A549 (cell line): Measurements from ENCODE around the gene TRAPPC6A. TPM values are rescaled to one million over a fixed set of nuclear protein-coding genes. Genes with fewer than 3 reads are reported as not detected.

Source experiments
- ATAC-seq, 2 experiments: fragments of 200-7000 bp in 1 of 2; fragments of >200 bp in 1 of 2; cut with Nextera tagmentation in 1 of 2; cut with Tn5 transposase in 1 of 2; 3 replicates each; pipeline versions ENCODE4 v1.8.0 to v1.9.1; 2018 to 2020; ENCODE audit warnings: mild to moderate bottlenecking in 1 of 2, moderate library complexity in 1 of 2
- CTCF ChIA-PET: fragments of 300-600 bp; sonication (Branson Sonifier 250); formaldehyde crosslinking; extraction: SDS; loops from one replicate; lab custom pipeline; 2021; ENCODE audit warnings: antibody characterized with exemption, inconsistent platforms; lab: Yijun Ruan, JAX
- POLR2A ChIA-PET: fragments of 350-600 bp; formaldehyde crosslinking; extraction: SDS; loops from one replicate; lab custom pipeline; 2021; ENCODE audit warnings: antibody characterized with exemption, inconsistent platforms; lab: Yijun Ruan, JAX
- DNase-seq, 2 experiments: peaks; one replicate each; pipeline versions ENCODE4 v3.0.0 to v3.0.0-alpha.2; 2011 to 2016; ENCODE audit warnings: low read depth in 1 of 2, low spot score in 1 of 2
- FAIRE-seq: peaks from 2 replicates; lab custom pipeline; 2011; peaks lifted over from hg19 to GRCh38; lab: Jason Lieb, UNC
- H3K27ac ChIP-seq, 2 experiments: fragments of >200 bp; sonication (Bioruptor Twin); formaldehyde crosslinking; 3 replicates each; pipeline ENCODE4 v1.5.1; 2016 to 2017
- H3K4me1 ChIP-seq: fragments of >200 bp; sonication (Bioruptor Twin); formaldehyde crosslinking; 3 replicates; pipeline ENCODE4 v1.6.1; 2016
- H3K4me2 ChIP-seq: fragments of >200 bp; sonication (Bioruptor Twin); formaldehyde crosslinking; 3 replicates; pipeline ENCODE4 v1.6.1; 2016
- H3K4me3 ChIP-seq: fragments of >200 bp; sonication (Bioruptor Twin); formaldehyde crosslinking; 3 replicates; pipeline ENCODE4 v1.5.1; 2016
- H3K9me3 ChIP-seq: fragments of >200 bp; sonication (Bioruptor Twin); formaldehyde crosslinking; 3 replicates; pipeline ENCODE4 v1.6.1; 2016
- CHD2 ChIP-seq: fragments of 150-350 bp; IDR thresholded peaks from 2 replicates; pipeline ENCODE4 v1.6.1; 2014; ENCODE audit warnings: low read length; ENCODE audit not compliant: partially characterized antibody
- CTCF ChIP-seq: fragments of >200 bp; sonication (Bioruptor Twin); formaldehyde crosslinking; IDR thresholded peaks from 3 replicates; pipeline ENCODE4 v1.5.1; 2016
- PHF8 ChIP-seq: fragments of 200-600 bp; sonication (generic); IDR thresholded peaks from 2 replicates; pipeline ENCODE4 v1.6.1; 2016; ENCODE audit warnings: low read depth, mild to moderate bottlenecking, antibody characterized with exemption, moderate library complexity, borderline replicate concordance
- WGBS: methylation state at CpG from one replicate; pipeline ENCODE4 v1.1.6; 2017; ENCODE audit errors: missing lambda C conversion rate; 5-methylcytosine and 5-hydroxymethylcytosine counted together
- polyA plus RNA-seq, 4 experiments: library from polyadenylated mRNA; depleted of rRNA in 3 of 4; stranded (reverse); fragments of >200 nt; fragmentation: RNase III in 1 of 4; extraction: RNeasy Plus Mini Kit Qiagen cat#74134 plus additional on column Dnase treatment in 1 of 4; gene quantifications; 2 replicates in 3 of 4; 3 replicates in 1 of 4; pipeline ENCODE4 v1.2.3, GENCODE V29; 2011 to 2017

The TRAPPC6A gene
- polyA plus RNA-seq, 2 of the 4 experiments (the other 2 are of a cell fraction), result 28.5 to 29.8 TPM

GRCh38 chr19:45113628-45114027, 64.4 kb downstream of the TRAPPC6A start:
- ChIA-PET CTCF (interaction anchor here (0.6 to 3.7 kb wide), 7 partner anchors 12 to 204 kb away, joined by 3 to 25 read pairs (median 4); partner anchors contain the start of genes GEMIN7 and PPP1R37), POLR2A (interaction anchor here (1.3 kb wide), 2 partner anchors 16 to 21 kb away, joined by 3 to 4 read pairs; partner anchors contain the start of gene PPP1R37)
- Histone ChIP-seq H3K9me3 (no peaks in the 10 kb centered on the region), H3K27ac (peak overlapping the region in 1 of 2 experiments; percentile 32; a peak in 2 of 6 replicates), H3K4me3 (no peak overlapping the region), H3K4me1 (peaks cover 15% of the 10 kb centered on the region), H3K4me2 (peak overlapping the region; percentile 57)
- ATAC-seq (no peak), FAIRE-seq (no peak), DNase-seq (no peak)
- WGBS, result 44% methylated on average over 9 of the region's 9 CpGs
- TF ChIP-seq CTCF, result no peak
- TF ChIP-seq CHD2, result no peak
- TF ChIP-seq PHF8, result no peak

Other genes with a start within 250 kb of the TRAPPC6A start
- gene APOC4, start 236.0 kb downstream of the TRAPPC6A start, polyA plus RNA-seq (2011; rRNA removed), result not detected in 2 replicates
- not detected in 3 replicates for gene APOC4, start 236.0 kb downstream of the TRAPPC6A start, polyA plus RNA-seq (2017; fragmentation: RNase III; extraction: RNeasy Plus Mini Kit Qiagen cat#74134 plus additional on column Dnase treatment)
- not detected in 2 replicates for gene APOC2, start 232.2 kb downstream of the TRAPPC6A start, polyA plus RNA-seq (2011; rRNA removed)
- 0.27 TPM in 1 of 3 replicates, not detected in the others for gene APOC2, start 232.2 kb downstream of the TRAPPC6A start, polyA plus RNA-seq (2017; fragmentation: RNase III; extraction: RNeasy Plus Mini Kit Qiagen cat#74134 plus additional on column Dnase treatment)
- gene CLPTM1, start 222.9 kb downstream of the TRAPPC6A start, polyA plus RNA-seq (2011; rRNA removed), result 96.5 and 99.3 TPM in 2 replicates
- 173 to 188 TPM (median 180 TPM) in 3 replicates for gene CLPTM1, start 222.9 kb downstream of the TRAPPC6A start, polyA plus RNA-seq (2017; fragmentation: RNase III; extraction: RNeasy Plus Mini Kit Qiagen cat#74134 plus additional on column Dnase treatment)
- gene RELB, start 176.8 kb downstream of the TRAPPC6A start, polyA plus RNA-seq (2011; rRNA removed), result 7.5 and 8.1 TPM in 2 replicates
- gene RELB, start 176.8 kb downstream of the TRAPPC6A start, polyA plus RNA-seq (2017; fragmentation: RNase III; extraction: RNeasy Plus Mini Kit Qiagen cat#74134 plus additional on column Dnase treatment), result 9.6 to 15.1 TPM (median 9.6 TPM) in 3 replicates
- 30.7 and 39.0 TPM in 2 replicates for gene CLASRP, start 139.2 kb downstream of the TRAPPC6A start, polyA plus RNA-seq (2011; rRNA removed)
- 74.8 to 93.7 TPM (median 86.4 TPM) in 3 replicates for gene CLASRP, start 139.2 kb downstream of the TRAPPC6A start, polyA plus RNA-seq (2017; fragmentation: RNase III; extraction: RNeasy Plus Mini Kit Qiagen cat#74134 plus additional on column Dnase treatment)
- 0.25 and 0.34 TPM in 2 replicates for gene ZNF296, start 101.8 kb downstream of the TRAPPC6A start, polyA plus RNA-seq (2011; rRNA removed)
- gene ZNF296, start 101.8 kb downstream of the TRAPPC6A start, polyA plus RNA-seq (2017; fragmentation: RNase III; extraction: RNeasy Plus Mini Kit Qiagen cat#74134 plus additional on column Dnase treatment), result 2.7 to 3.6 TPM (median 3.4 TPM) in 3 replicates
- 42.2 and 49.2 TPM in 2 replicates for gene GEMIN7, start 99.0 kb downstream of the TRAPPC6A start, polyA plus RNA-seq (2011; rRNA removed)
- gene GEMIN7, start 99.0 kb downstream of the TRAPPC6A start, polyA plus RNA-seq (2017; fragmentation: RNase III; extraction: RNeasy Plus Mini Kit Qiagen cat#74134 plus additional on column Dnase treatment), result 75.3 to 86.0 TPM (median 79.4 TPM) in 3 replicates
- gene PPP1R37, start 85.1 kb downstream of the TRAPPC6A start, polyA plus RNA-seq (2011; rRNA removed), result 7.6 and 9.1 TPM in 2 replicates
- 18.7 to 21.9 TPM (median 21.8 TPM) in 3 replicates for gene PPP1R37, start 85.1 kb downstream of the TRAPPC6A start, polyA plus RNA-seq (2017; fragmentation: RNase III; extraction: RNeasy Plus Mini Kit Qiagen cat#74134 plus additional on column Dnase treatment)
- gene NKPD1, start 17.3 kb downstream of the TRAPPC6A start, polyA plus RNA-seq (2011; rRNA removed), result 0.12 and 0.21 TPM in 2 replicates
- gene NKPD1, start 17.3 kb downstream of the TRAPPC6A start, polyA plus RNA-seq (2017; fragmentation: RNase III; extraction: RNeasy Plus Mini Kit Qiagen cat#74134 plus additional on column Dnase treatment), result 0.10 to 0.18 TPM (median 0.15 TPM) in 3 replicates
- 7.5 and 10.5 TPM in 2 replicates for gene BLOC1S3, start 547 bp upstream of the TRAPPC6A start, polyA plus RNA-seq (2011; rRNA removed)
- gene BLOC1S3, start 547 bp upstream of the TRAPPC6A start, polyA plus RNA-seq (2017; fragmentation: RNase III; extraction: RNeasy Plus Mini Kit Qiagen cat#74134 plus additional on column Dnase treatment), result 8.2 to 12.2 TPM (median 10.6 TPM) in 3 replicates
- 0.16 and 0.20 TPM in 2 replicates for gene EXOC3L2, start 67.2 kb upstream of the TRAPPC6A start, polyA plus RNA-seq (2011; rRNA removed)
- gene EXOC3L2, start 67.2 kb upstream of the TRAPPC6A start, polyA plus RNA-seq (2017; fragmentation: RNase III; extraction: RNeasy Plus Mini Kit Qiagen cat#74134 plus additional on column Dnase treatment), result 0.46 to 0.58 TPM (median 0.50 TPM) in 3 replicates
- gene MARK4, start 73.0 kb upstream of the TRAPPC6A start, polyA plus RNA-seq (2011; rRNA removed), result 6.3 and 6.9 TPM in 2 replicates
- 6.0 to 7.8 TPM (median 6.8 TPM) in 3 replicates for gene MARK4, start 73.0 kb upstream of the TRAPPC6A start, polyA plus RNA-seq (2017; fragmentation: RNase III; extraction: RNeasy Plus Mini Kit Qiagen cat#74134 plus additional on column Dnase treatment)
- not detected in 2 replicates for gene CKM, start 144.6 kb upstream of the TRAPPC6A start, polyA plus RNA-seq (2011; rRNA removed)
- not detected in 3 replicates for gene CKM, start 144.6 kb upstream of the TRAPPC6A start, polyA plus RNA-seq (2017; fragmentation: RNase III; extraction: RNeasy Plus Mini Kit Qiagen cat#74134 plus additional on column Dnase treatment)
- 0.26 and 0.32 TPM in 2 replicates for gene KLC3, start 162.5 kb upstream of the TRAPPC6A start, polyA plus RNA-seq (2011; rRNA removed)
- 0.49 to 0.55 TPM (median 0.52 TPM) in 3 replicates for gene KLC3, start 162.5 kb upstream of the TRAPPC6A start, polyA plus RNA-seq (2017; fragmentation: RNase III; extraction: RNeasy Plus Mini Kit Qiagen cat#74134 plus additional on column Dnase treatment)
- gene ERCC2, start 192.3 kb upstream of the TRAPPC6A start, polyA plus RNA-seq (2011; rRNA removed), result 12.9 and 15.0 TPM in 2 replicates
- gene ERCC2, start 192.3 kb upstream of the TRAPPC6A start, polyA plus RNA-seq (2017; fragmentation: RNase III; extraction: RNeasy Plus Mini Kit Qiagen cat#74134 plus additional on column Dnase treatment), result 19.8 to 21.5 TPM (median 19.9 TPM) in 3 replicates
- gene PPP1R13L, start 226.8 kb upstream of the TRAPPC6A start, polyA plus RNA-seq (2011; rRNA removed), result 3.2 and 5.7 TPM in 2 replicates
- 18.9 to 23.2 TPM (median 20.9 TPM) in 3 replicates for gene PPP1R13L, start 226.8 kb upstream of the TRAPPC6A start, polyA plus RNA-seq (2017; fragmentation: RNase III; extraction: RNeasy Plus Mini Kit Qiagen cat#74134 plus additional on column Dnase treatment)
- gene POLR1G, start 228.4 kb upstream of the TRAPPC6A start, polyA plus RNA-seq (2011; rRNA removed), result 11.7 and 15.1 TPM in 2 replicates
- 28.2 to 34.0 TPM (median 31.2 TPM) in 3 replicates for gene POLR1G, start 228.4 kb upstream of the TRAPPC6A start, polyA plus RNA-seq (2017; fragmentation: RNase III; extraction: RNeasy Plus Mini Kit Qiagen cat#74134 plus additional on column Dnase treatment)
- gene ERCC1, start 245.7 kb upstream of the TRAPPC6A start, polyA plus RNA-seq (2011; rRNA removed), result 81.7 and 109 TPM in 2 replicates
- 89.7 to 97.6 TPM (median 93.0 TPM) in 3 replicates for gene ERCC1, start 245.7 kb upstream of the TRAPPC6A start, polyA plus RNA-seq (2017; fragmentation: RNase III; extraction: RNeasy Plus Mini Kit Qiagen cat#74134 plus additional on column Dnase treatment)